ENCODE results near the gene ING4.

Gene ING4

DNA sequence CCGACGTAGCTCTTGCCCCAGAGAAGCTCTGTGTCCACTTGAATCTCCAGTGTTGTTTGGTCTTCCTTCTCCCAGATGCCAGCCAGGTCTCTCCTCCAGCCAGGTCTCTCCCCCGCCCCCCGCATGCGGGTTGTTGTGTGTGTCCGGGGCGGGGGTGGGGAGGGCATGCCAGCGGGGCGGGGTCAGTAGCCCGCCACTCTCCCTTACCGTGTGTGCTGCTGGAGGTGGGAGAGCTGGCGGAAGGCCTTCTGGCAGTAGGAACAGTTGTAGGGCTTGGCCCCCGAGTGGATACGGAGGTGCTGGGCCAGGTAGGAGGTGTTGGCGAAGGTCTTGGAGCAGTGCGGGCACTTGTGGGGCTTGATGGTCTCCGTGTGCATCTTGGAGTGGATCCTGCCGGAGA is 9.2 kb upstream of the ING4 start:
- no peak overlapping the region for H3K9ac ChIP-seq (ENCODE audit: low read length)
- H3K36me3 ChIP-seq (ENCODE audit: control insufficient read depth, insufficient read depth, low read length), result peaks cover 38% of the 10 kb centered on the region
- H3K4me3 ChIP-seq (ENCODE audit: low read length), result no peak overlapping the region
- no peaks in the 10 kb centered on the region for H3K27me3 ChIP-seq (ENCODE audit: control insufficient read depth, insufficient read depth, low read length)
- no peaks in the 10 kb centered on the region for H3K4me1 ChIP-seq (ENCODE audit: control insufficient read depth, insufficient read depth, low read length)
- no peaks in the 10 kb centered on the region for H3K9me3 ChIP-seq (ENCODE audit: control insufficient read depth, low read length)

DNA sequence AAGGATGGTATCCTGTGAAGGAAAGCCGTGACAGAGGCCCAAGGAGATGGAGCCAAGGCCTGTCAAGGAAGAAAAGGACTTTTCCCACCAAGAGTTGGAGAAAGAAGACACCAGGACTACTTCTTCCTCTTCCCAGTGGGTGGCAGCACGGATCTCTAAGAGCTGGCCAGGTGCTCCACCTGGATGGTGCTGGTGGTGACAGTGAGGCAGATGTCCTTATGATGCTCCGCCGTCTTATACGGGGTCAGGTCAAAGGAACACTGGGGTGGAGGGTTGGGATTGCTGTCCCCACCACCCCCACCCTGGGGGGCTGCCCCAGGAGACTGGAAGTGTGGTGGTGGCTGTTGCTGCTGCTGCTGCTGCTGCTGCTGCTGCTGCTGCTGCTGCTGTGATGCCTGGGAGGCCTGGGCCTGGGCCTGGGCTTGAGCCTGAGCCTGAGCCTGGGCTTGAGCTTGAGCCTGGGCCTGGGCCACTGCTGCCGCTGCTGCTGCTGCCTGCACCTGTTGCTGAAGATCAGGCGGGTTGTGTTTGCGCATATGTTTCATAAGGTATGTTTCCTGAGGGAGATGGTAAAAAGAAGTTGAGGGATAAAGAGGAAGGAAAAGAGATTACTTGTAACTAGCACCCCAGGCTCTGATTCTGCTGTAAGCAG is 4.8 kb upstream of the ING4 start:
- no peak overlapping the region for H3K4me3 ChIP-seq (ENCODE audit: low read length)
- no peaks in the 10 kb centered on the region for H3K27me3 ChIP-seq (ENCODE audit: control insufficient read depth, insufficient read depth, low read length)
- H3K9me3 ChIP-seq (ENCODE audit: control insufficient read depth, low read length), result no peaks in the 10 kb centered on the region
- peaks cover 25% of the 10 kb centered on the region for H3K36me3 ChIP-seq (ENCODE audit: control insufficient read depth, insufficient read depth, low read length)
- no peaks in the 10 kb centered on the region for H3K4me1 ChIP-seq (ENCODE audit: control insufficient read depth, insufficient read depth, low read length)
- H3K9ac ChIP-seq (ENCODE audit: low read length), result no peak overlapping the region

DNA sequence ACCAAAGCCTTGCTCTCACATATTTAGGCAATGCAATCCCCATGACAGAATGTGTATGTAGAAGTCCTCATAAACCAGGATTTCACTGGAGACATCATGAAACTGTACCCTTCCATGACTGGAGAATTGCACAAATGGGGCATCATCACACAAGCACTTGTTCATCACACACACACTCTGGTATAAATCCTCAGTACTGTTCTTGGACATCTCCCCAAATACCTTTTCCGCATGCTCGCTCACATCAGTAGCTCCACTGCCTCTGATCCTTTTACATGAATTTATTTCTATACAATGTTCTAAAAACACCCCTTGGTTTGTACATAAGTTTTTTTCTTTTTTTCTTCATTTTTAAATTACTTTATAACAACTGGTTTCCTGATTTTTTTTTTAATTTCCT is 3.3 kb upstream of the ING4 start:
- H3K27me3 ChIP-seq (ENCODE audit: control insufficient read depth, insufficient read depth, low read length), result no peaks in the 10 kb centered on the region
- no peak overlapping the region for H3K4me3 ChIP-seq (ENCODE audit: low read length)
- peaks cover 13% of the 10 kb centered on the region for H3K36me3 ChIP-seq (ENCODE audit: control insufficient read depth, insufficient read depth, low read length)
- H3K4me1 ChIP-seq (ENCODE audit: control insufficient read depth, insufficient read depth, low read length), result peaks cover 6% of the 10 kb centered on the region
- H3K9ac ChIP-seq (ENCODE audit: low read length), result no peak overlapping the region
- no peaks in the 10 kb centered on the region for H3K9me3 ChIP-seq (ENCODE audit: control insufficient read depth, low read length)

DNA sequence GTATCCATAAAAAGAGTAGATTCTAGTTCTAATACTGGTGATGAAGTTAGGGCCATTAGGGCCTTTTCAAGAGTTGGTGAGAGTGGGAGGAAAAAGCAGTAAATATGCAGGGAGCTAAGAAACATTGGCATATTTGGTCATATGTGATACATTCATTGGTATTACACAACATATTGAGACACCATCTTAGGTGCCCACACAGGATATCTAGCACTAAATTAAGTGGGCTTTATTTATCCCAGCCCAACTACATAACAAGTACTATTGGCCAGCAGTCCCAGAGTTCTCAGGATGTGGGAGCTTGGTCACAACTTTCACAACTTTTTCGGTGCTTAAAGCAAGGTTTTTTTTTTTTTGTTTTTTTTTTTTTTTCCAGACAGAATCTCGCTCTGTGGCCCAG is 2.0 kb upstream of the ING4 start:
- peaks cover 6% of the 10 kb centered on the region for H3K36me3 ChIP-seq (ENCODE audit: control insufficient read depth, insufficient read depth, low read length)
- H3K9me3 ChIP-seq (ENCODE audit: control insufficient read depth, low read length), result no peaks in the 10 kb centered on the region
- H3K4me3 ChIP-seq (ENCODE audit: low read length), result no peak overlapping the region
- peaks cover 6% of the 10 kb centered on the region for H3K4me1 ChIP-seq (ENCODE audit: control insufficient read depth, insufficient read depth, low read length)
- H3K9ac ChIP-seq (ENCODE audit: low read length), result no peak overlapping the region
- H3K27me3 ChIP-seq (ENCODE audit: control insufficient read depth, insufficient read depth, low read length), result no peaks in the 10 kb centered on the region

DNA sequence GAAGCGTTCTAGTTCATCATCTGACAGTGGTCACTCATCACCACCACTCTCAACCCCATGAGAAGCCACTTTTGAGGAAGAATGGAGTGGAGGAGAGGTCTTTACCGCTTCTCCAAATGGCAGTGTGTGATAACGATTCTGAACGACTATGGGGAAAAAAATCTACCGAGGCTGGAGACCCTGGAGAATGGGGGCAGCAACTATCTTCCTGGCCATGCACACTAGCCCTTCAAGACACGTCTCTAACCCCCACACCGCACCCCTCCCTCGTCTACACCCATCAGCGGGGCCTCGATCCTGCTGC is 365 bp downstream of the ING4 start:
- Histone ChIP-seq H3K4me3 (ENCODE audit: low read length) (peak overlapping the region; percentile 93), H3K9ac (ENCODE audit: low read length) (peak overlapping the region; percentile 67), H3K36me3 (ENCODE audit: control insufficient read depth, insufficient read depth, low read length) (peaks cover 6% of the 10 kb centered on the region), H3K27me3 (ENCODE audit: control insufficient read depth, insufficient read depth, low read length) (no peaks in the 10 kb centered on the region), H3K4me1 (ENCODE audit: control insufficient read depth, insufficient read depth, low read length) (peaks cover 6% of the 10 kb centered on the region), H3K9me3 (ENCODE audit: control insufficient read depth, low read length) (no peaks in the 10 kb centered on the region)

DNA sequence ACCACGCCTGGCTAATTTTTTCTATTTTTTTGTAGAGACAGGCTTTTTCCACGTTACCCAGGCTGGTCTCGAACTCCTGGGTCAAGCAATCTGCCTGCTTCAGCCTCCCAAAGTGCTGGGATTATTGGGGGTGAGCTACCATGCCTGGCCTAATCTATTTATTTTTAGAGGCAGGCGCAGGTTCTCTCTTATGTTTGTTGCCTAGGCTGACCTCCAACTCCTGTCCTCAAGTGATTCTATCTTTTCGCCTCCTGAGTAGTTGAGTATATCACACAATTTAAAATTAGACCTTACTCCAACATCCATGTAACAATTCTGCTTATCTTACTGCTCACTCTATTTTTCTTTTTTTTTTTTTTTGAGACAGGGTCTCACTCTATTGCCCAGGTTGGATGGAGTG is 8.9 kb downstream of the ING4 start:
- Histone ChIP-seq H3K9me3 (ENCODE audit: control insufficient read depth, low read length) (no peaks in the 10 kb centered on the region), H3K4me3 (ENCODE audit: low read length) (no peak overlapping the region), H3K4me1 (ENCODE audit: control insufficient read depth, insufficient read depth, low read length) (no peaks in the 10 kb centered on the region), H3K27me3 (ENCODE audit: control insufficient read depth, insufficient read depth, low read length) (no peaks in the 10 kb centered on the region), H3K36me3 (ENCODE audit: control insufficient read depth, insufficient read depth, low read length) (peaks cover 7% of the 10 kb centered on the region), H3K9ac (ENCODE audit: low read length) (no peak overlapping the region)

DNA sequence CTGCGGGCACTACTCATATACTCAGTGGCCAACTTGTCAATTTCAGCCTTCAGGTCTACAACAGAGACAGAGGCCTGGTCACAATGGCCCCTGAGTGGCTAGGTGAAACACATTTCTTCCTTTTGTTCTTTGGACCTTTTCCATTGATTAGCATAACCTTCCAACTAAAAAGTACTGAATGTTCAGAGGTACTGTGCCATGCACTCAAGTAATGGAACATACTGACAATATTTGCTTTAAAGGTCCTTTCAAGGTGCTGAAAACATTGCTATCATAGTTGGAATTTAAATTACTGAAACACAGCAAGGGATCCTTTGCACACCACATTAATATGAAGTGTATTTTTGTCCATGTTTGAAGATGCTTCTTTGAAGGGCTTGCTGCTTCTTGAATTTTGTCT is 9.6 kb downstream of the ING4 start:
- H3K27me3 ChIP-seq (ENCODE audit: control insufficient read depth, insufficient read depth, low read length), result no peaks in the 10 kb centered on the region
- H3K9me3 ChIP-seq (ENCODE audit: control insufficient read depth, low read length), result no peaks in the 10 kb centered on the region
- H3K4me1 ChIP-seq (ENCODE audit: control insufficient read depth, insufficient read depth, low read length), result no peaks in the 10 kb centered on the region
- H3K9ac ChIP-seq (ENCODE audit: low read length), result no peak overlapping the region
- no peak overlapping the region for H3K4me3 ChIP-seq (ENCODE audit: low read length)
- peaks cover 7% of the 10 kb centered on the region for H3K36me3 ChIP-seq (ENCODE audit: control insufficient read depth, insufficient read depth, low read length)

DNA sequence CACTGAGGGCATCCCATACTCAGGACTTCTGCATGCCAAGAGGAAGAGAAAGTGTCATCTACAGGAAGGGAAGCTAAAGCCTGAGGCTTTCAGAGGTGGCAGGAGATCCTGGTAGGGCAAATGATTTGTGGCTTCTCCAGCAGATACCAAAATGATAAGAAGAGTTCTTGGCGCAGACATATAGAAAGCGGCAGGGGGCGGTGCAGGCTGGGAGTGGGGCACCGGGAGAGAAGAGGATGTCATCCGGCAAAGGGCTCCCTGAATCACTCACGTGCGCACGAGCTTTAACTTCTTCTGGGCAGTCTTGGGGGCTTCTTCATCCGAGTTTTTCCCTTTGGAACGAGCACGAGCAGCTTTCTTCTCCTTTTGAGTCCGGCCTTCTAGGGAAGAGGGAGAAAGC is 10.5 kb downstream of the ING4 start:
- Histone ChIP-seq H3K4me1 (ENCODE audit: control insufficient read depth, insufficient read depth, low read length) (peaks cover under 1% of the 10 kb centered on the region), H3K4me3 (ENCODE audit: low read length) (no peak overlapping the region), H3K9ac (ENCODE audit: low read length) (no peak overlapping the region), H3K36me3 (ENCODE audit: control insufficient read depth, insufficient read depth, low read length) (peaks cover 7% of the 10 kb centered on the region), H3K27me3 (ENCODE audit: control insufficient read depth, insufficient read depth, low read length) (no peaks in the 10 kb centered on the region), H3K9me3 (ENCODE audit: control insufficient read depth, low read length) (no peaks in the 10 kb centered on the region)

DNA sequence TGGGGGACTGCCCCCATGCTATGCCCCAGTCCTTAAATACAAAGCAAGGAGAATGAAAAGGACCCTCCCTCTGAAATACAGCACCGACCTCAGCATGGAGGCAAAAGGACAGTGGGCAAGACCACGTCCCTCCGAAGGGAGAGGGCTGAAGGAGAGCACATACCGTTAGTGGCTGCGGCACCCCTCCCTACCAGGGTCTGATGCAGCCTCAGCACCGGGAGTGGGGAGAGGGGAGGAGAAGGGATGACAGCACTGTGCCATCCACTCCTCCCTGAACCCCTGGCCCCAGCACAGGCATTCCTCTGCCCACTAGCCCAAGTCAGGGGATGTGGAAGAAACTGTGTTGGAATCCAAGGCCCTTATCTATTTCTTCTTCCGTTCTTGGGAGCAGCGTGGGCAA is 12.1 kb downstream of the ING4 start:
- Histone ChIP-seq H3K4me3 (ENCODE audit: low read length) (no peak overlapping the region), H3K36me3 (ENCODE audit: control insufficient read depth, insufficient read depth, low read length) (peaks cover 7% of the 10 kb centered on the region), H3K4me1 (ENCODE audit: control insufficient read depth, insufficient read depth, low read length) (peaks cover 10% of the 10 kb centered on the region), H3K27me3 (ENCODE audit: control insufficient read depth, insufficient read depth, low read length) (no peaks in the 10 kb centered on the region), H3K9me3 (ENCODE audit: control insufficient read depth, low read length) (no peaks in the 10 kb centered on the region), H3K9ac (ENCODE audit: low read length) (no peak overlapping the region)

DNA sequence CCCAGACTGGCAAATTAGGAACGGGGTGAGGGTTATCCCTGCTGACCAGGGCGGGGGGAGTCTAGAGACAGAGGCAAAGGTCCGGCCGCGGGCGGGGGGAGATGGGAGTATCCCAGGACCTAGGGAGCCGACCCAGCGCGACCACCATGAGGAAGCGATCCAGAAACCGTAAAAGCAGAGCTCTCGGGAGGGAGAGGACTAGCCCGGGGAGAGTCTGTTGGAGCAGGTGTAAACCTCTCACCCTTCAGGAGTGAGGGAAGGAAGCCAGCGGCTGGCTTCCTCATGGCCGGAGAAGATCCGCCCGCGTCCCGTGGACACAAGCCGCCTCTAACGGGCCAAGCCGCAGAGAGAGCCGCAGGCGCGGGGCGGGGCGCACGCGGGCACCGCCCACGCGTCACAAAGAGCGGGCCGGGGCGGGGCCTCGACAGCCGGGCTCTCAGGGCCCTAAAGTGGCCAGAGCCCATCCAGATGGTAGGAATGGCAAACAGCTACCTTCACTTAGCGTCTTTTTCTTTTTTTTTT is 15.8 kb downstream of the ING4 start, which contains the start of gene ACRBP:
TSS of gene ACRBP (minus strand) at position 350 of the 522 bp plus-strand sequence. CDS start at position 284, 66 bp downstream.
- peaks cover under 1% of the 10 kb centered on the region for H3K36me3 ChIP-seq (ENCODE audit: control insufficient read depth, insufficient read depth, low read length)
- H3K9ac ChIP-seq (ENCODE audit: low read length), result peak within 1 kb of the TSS; percentile 45
- no peak within 1 kb of the TSS for H3K4me3 ChIP-seq (ENCODE audit: low read length)
- no peaks in the 10 kb centered on the region for H3K27me3 ChIP-seq (ENCODE audit: control insufficient read depth, insufficient read depth, low read length)
- H3K9me3 ChIP-seq (ENCODE audit: control insufficient read depth, low read length), result no peaks in the 10 kb centered on the region
- H3K4me1 ChIP-seq (ENCODE audit: control insufficient read depth, insufficient read depth, low read length), result peaks cover 10% of the 10 kb centered on the region

DNA sequence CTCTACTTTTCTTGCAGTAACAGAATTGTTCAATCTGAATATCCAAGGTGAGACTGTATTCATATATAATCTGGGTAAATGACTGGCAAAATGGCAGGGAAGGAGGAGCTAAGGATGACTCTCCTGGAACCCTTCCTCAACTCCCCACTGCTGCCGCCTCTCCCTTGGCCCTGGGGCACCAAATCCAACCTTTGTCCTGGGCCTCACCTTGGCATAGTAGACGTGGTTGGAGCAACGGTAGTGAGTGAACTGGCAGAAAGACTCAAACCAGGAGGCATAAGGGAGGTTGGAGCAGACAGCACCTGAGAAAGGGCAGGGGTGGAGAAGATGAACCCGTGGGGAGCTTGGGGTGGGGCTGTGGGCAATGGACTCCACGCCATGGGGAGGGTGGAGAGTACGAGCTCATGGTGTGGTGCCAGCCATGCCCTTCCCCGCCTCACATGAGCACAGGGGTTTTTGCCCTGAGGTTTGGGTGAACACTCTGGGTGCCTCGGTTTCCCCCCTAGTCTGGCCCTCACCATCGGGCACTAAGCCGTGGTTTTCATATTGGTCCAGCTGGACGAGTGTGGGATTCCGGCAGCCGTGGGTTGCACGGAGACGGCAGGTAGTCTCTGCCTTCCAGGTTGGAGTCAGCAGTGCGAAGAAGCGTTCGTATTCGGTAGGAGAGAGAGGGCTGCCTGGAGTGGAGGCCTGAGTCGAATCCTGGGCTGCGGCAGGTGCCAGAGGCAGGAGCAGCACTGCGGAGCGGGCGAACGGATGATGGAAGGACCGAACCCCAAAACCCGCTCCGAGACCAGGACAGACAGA is 16.4 kb downstream of the ING4 start:
- H3K4me1 ChIP-seq (ENCODE audit: control insufficient read depth, insufficient read depth, low read length), result peaks cover 10% of the 10 kb centered on the region
- H3K36me3 ChIP-seq (ENCODE audit: control insufficient read depth, insufficient read depth, low read length), result no peaks in the 10 kb centered on the region
- H3K4me3 ChIP-seq (ENCODE audit: low read length), result no peak overlapping the region
- H3K27me3 ChIP-seq (ENCODE audit: control insufficient read depth, insufficient read depth, low read length), result no peaks in the 10 kb centered on the region
- H3K9ac ChIP-seq (ENCODE audit: low read length), result peak overlapping the region; percentile 45
- no peaks in the 10 kb centered on the region for H3K9me3 ChIP-seq (ENCODE audit: control insufficient read depth, low read length)

DNA sequence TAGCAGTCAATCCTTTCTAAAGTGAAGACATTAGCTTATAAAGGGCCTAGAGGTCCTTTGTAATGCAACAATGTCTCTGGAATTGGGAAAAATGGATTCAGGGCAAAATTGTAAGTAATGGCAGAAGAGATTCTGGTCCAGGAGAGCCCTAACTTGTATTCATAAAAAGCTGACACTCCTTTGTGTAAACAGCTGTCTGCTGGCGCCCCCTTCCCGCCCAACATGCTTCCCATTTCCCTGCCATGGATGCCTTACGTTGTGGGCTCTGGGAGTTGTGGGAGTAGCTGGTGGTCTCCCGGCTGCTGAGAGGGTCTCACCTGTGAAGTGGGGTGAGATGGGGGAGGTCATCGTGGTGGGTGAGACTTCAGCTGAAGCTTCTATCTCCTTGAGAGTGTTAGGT is 18.0 kb downstream of the ING4 start:
- Histone ChIP-seq H3K36me3 (ENCODE audit: control insufficient read depth, insufficient read depth, low read length) (no peaks in the 10 kb centered on the region), H3K4me3 (ENCODE audit: low read length) (no peak overlapping the region), H3K27me3 (ENCODE audit: control insufficient read depth, insufficient read depth, low read length) (no peaks in the 10 kb centered on the region), H3K9me3 (ENCODE audit: control insufficient read depth, low read length) (no peaks in the 10 kb centered on the region), H3K4me1 (ENCODE audit: control insufficient read depth, insufficient read depth, low read length) (peaks cover 10% of the 10 kb centered on the region), H3K9ac (ENCODE audit: low read length) (no peak overlapping the region)

Data from mucosa of stomach (tissue), 1 donor.